ENCODE measurements around the gene TAB3. TPM values are rescaled to one million over a fixed set of nuclear protein-coding genes. Genes with fewer than 3 reads are reported as not detected.

The TAB3 gene
- total RNA-seq, 1 experiment from 2014 or later, result 28.4 TPM

DNA sequence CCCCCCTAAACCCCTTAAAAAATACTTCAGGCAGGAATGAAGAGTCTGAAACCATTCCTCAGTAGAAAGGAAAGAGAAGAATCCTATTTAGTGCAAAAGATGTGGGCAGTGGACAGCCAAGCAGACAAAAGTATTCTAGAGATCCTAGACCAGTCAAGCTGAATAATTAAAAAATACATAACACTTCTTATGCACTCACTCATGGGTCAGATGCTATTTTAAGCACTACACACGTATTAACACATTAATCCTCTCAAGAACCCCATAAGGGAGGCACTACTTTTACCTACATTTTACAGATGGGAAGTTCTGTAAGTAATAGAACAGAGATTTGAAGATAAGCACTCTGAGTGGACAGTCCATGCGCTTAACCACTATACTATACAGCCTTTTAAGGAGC is 5.9 kb downstream of the TAB3 start:
- Mint-ChIP-seq H3K27me3 (ENCODE audit: insufficient read depth, unreplicated experiment) (peaks cover 21% of the 10 kb centered on the region), H3K9me3 (ENCODE audit: unreplicated experiment) (no peaks in the 10 kb centered on the region), H3K27ac (ENCODE audit: low read depth, unreplicated experiment) (no peak overlapping the region), H3K4me3 (ENCODE audit: unreplicated experiment) (no peak overlapping the region), H3K36me3 (ENCODE audit: insufficient read depth, unreplicated experiment) (no peaks in the 10 kb centered on the region), H3K4me1 (ENCODE audit: insufficient read depth, unreplicated experiment) (peaks cover 10% of the 10 kb centered on the region)
- ChIA-PET CTCF (interaction anchor here (1.1 kb wide), 1 partner anchor 147 kb away, joined by 3 read pairs; no protein-coding TSS in a partner anchor), POLR2A (interaction anchor here (0.7 kb wide), 1 partner anchor 22 kb away, joined by 3 read pairs; no protein-coding TSS in a partner anchor)
- no TSS peak for BruUV-seq (replicated peaks)
- DNase-seq (ENCODE audit: unreplicated experiment), result no peak
- TF ChIP-seq CTCF (IDR thresholded peaks at IDR 0.05; ENCODE audit: unreplicated experiment), result no peak
- intact Hi-C loops (cut with micrococcal nuclease), result no loop called here

DNA sequence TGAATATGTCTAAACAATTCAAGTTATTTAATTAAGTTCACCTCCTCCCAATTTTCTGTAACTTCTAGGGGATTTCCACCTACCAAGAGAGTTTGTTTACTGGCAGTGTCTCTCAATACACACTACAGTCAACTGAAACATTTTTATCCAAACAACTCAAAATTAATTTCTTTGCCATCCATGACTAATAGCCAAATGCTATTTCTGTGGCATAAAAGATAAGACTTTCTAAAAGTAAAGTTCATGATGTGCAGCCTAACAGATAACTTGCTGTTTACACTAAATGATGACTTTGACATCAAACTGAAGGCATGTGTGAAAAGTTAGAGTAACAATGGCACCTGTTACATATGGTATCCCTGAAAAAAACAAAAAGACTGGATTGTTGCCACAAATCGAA is 7.3 kb downstream of the TAB3 start:
- intact Hi-C loops (cut with micrococcal nuclease), result no loop called here
- BruUV-seq (replicated peaks), result no TSS peak
- TF ChIP-seq CTCF (IDR thresholded peaks at IDR 0.05; ENCODE audit: unreplicated experiment), result no peak
- no peak for DNase-seq (ENCODE audit: unreplicated experiment)
- no peak overlapping the region for H3K27ac Mint-ChIP-seq (ENCODE audit: low read depth, unreplicated experiment)
- H3K4me3 Mint-ChIP-seq (ENCODE audit: unreplicated experiment), result no peak overlapping the region
- POLR2A ChIA-PET, result no interaction called here
- peaks cover 20% of the 10 kb centered on the region for H3K27me3 Mint-ChIP-seq (ENCODE audit: insufficient read depth, unreplicated experiment)
- no peaks in the 10 kb centered on the region for H3K36me3 Mint-ChIP-seq (ENCODE audit: insufficient read depth, unreplicated experiment)
- no peaks in the 10 kb centered on the region for H3K9me3 Mint-ChIP-seq (ENCODE audit: unreplicated experiment)
- CTCF ChIA-PET, result no interaction called here
- peaks cover 10% of the 10 kb centered on the region for H3K4me1 Mint-ChIP-seq (ENCODE audit: insufficient read depth, unreplicated experiment)

DNA sequence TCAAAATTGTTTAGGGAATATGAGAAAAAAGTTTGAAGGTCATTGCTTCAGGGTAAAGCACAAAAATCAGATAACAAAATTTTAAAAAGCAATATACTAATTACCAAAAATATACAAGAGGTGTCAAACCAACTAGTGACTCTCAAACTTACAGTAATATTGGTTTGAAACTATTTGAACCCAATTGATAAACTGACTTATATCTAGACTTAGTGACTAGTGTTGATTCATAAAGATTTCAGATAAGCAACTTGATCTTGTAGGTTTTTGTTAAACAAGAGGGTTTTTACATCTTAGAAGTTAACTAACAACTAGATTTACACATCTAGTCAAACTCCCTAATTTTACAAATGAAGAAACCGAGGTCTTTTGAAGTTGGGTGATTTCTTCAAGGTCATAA is 7.7 kb downstream of the TAB3 start:
- Mint-ChIP-seq H3K27ac (ENCODE audit: low read depth, unreplicated experiment) (no peak overlapping the region), H3K4me1 (ENCODE audit: insufficient read depth, unreplicated experiment) (peaks cover 12% of the 10 kb centered on the region), H3K9me3 (ENCODE audit: unreplicated experiment) (no peaks in the 10 kb centered on the region), H3K27me3 (ENCODE audit: insufficient read depth, unreplicated experiment) (peaks cover 16% of the 10 kb centered on the region), H3K4me3 (ENCODE audit: unreplicated experiment) (no peak overlapping the region), H3K36me3 (ENCODE audit: insufficient read depth, unreplicated experiment) (no peaks in the 10 kb centered on the region)
- ChIA-PET CTCF (no interaction called here), POLR2A (no interaction called here)
- no TSS peak for BruUV-seq (replicated peaks)
- intact Hi-C loops (cut with micrococcal nuclease), result no loop called here
- no peak for DNase-seq (ENCODE audit: unreplicated experiment)
- TF ChIP-seq CTCF (IDR thresholded peaks at IDR 0.05; ENCODE audit: unreplicated experiment), result no peak

DNA sequence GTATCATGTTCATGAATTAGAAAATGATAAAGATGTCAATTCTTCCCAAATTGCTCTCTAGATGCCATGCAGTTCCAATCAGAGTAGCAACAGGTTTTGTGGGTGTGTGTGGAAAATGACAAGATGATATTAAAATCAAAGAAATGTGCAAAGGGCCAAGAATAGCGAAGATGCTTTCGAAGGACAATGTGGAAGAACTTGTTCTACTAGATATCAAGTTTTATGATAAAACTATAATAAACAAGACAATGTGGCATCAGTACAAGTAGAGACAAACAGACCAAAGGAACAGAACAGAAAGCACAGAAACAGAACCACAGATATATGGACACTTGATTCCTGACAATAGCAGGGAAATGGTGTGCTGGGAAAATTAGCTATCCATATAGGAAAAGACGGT is 9.0 kb downstream of the TAB3 start:
- H3K27me3 Mint-ChIP-seq (ENCODE audit: insufficient read depth, unreplicated experiment), result peaks cover 5% of the 10 kb centered on the region
- H3K27ac Mint-ChIP-seq (ENCODE audit: low read depth, unreplicated experiment), result no peak overlapping the region
- intact Hi-C loops (cut with micrococcal nuclease), result no loop called here
- no TSS peak for BruUV-seq (replicated peaks)
- H3K4me3 Mint-ChIP-seq (ENCODE audit: unreplicated experiment), result no peak overlapping the region
- H3K4me1 Mint-ChIP-seq (ENCODE audit: insufficient read depth, unreplicated experiment), result peaks cover 6% of the 10 kb centered on the region
- ChIA-PET CTCF (interaction anchor here (1.0 kb wide), 1 partner anchor 156 kb away, joined by 3 read pairs; no protein-coding TSS in a partner anchor), POLR2A (interaction anchor here (0.9 to 3.1 kb wide), 2 partner anchors 8 to 14 kb away, joined by 5 to 11 read pairs; no protein-coding TSS in a partner anchor)
- H3K9me3 Mint-ChIP-seq (ENCODE audit: unreplicated experiment), result no peaks in the 10 kb centered on the region
- DNase-seq (ENCODE audit: unreplicated experiment), result no peak
- no peaks in the 10 kb centered on the region for H3K36me3 Mint-ChIP-seq (ENCODE audit: insufficient read depth, unreplicated experiment)
- TF ChIP-seq CTCF (IDR thresholded peaks at IDR 0.05; ENCODE audit: unreplicated experiment), result no peak
